OCI-LY7 (cell line): Measurements from ENCODE around the gene LATS1. TPM values are rescaled to one million over a fixed set of nuclear protein-coding genes. Genes with fewer than 3 reads are reported as not detected.

ENCODE experiments used
- BruUV-seq: library from RNA; stranded (reverse); fragments of 400-500 nt; replicated peaks from 2 replicates; lab custom pipeline; 2021; lab: Mats Ljungman, UMichigan
- CTCF ChIA-PET: fragments of 300-600 bp; sonication (Branson Sonifier 250); formaldehyde crosslinking; loops from one replicate; lab custom pipeline; 2022; ENCODE audit warnings: antibody characterized with exemption; ENCODE audit not compliant: unreplicated experiment; lab: Charles Lee
- POLR2A ChIA-PET: fragments of 300-600 bp; sonication (Branson Sonifier 250); formaldehyde crosslinking; loops from one replicate; lab custom pipeline; 2022; ENCODE audit warnings: antibody characterized with exemption; lab: Charles Lee
- DNase-seq: peaks from one replicate; pipeline ENCODE4 v3.0.0-alpha.2; 2015; ENCODE audit warnings: low spot score
- H2AFZ ChIP-seq: fragments of 200-600 bp; sonication (generic), shearing (Covaris generic); 2 replicates; pipeline ENCODE4 v1.6.1; 2014; ENCODE audit warnings: mild to moderate bottlenecking, antibody characterized with exemption, low read length, moderate library complexity
- H3K27ac ChIP-seq: fragments of 200-600 bp; sonication (generic); 2 replicates; pipeline ENCODE4 v1.5.1; 2014; ENCODE audit warnings: mixed run types, low read depth, mild to moderate bottlenecking, moderate library complexity, low read length, inconsistent platforms; ENCODE audit not compliant: poor library complexity, severe bottlenecking
- H3K36me3 ChIP-seq: fragments of 200-600 bp; sonication (generic); 2 replicates; pipeline ENCODE4 v1.6.1; 2014; ENCODE audit warnings: mild to moderate bottlenecking, antibody characterized with exemption, low read length, moderate library complexity, mixed read lengths; ENCODE audit not compliant: insufficient read depth
- H3K4me1 ChIP-seq: fragments of 200-600 bp; sonication (generic); 2 replicates; pipeline ENCODE4 v1.5.1; 2014; ENCODE audit warnings: mild to moderate bottlenecking, low read length; ENCODE audit not compliant: insufficient read depth, poor library complexity, severe bottlenecking
- H3K4me2 ChIP-seq: fragments of 200-600 bp; sonication (generic); 2 replicates; pipeline ENCODE4 v1.6.1; 2014; ENCODE audit warnings: mild to moderate bottlenecking, low read length
- H3K4me3 ChIP-seq: fragments of 200-600 bp; sonication (generic); 2 replicates; pipeline ENCODE4 v1.5.1; 2014; ENCODE audit warnings: mild to moderate bottlenecking, low read depth, low read length; ENCODE audit not compliant: poor library complexity, severe bottlenecking
- H3K79me2 ChIP-seq: fragments of 200-600 bp; sonication (generic); 2 replicates; pipeline ENCODE4 v1.6.1; 2016; ENCODE audit warnings: low read depth, mild to moderate bottlenecking, low read length, moderate library complexity, mixed read lengths; ENCODE audit not compliant: insufficient read depth
- H3K9me2 ChIP-seq: fragments of 200-600 bp; sonication (generic); 2 replicates; pipeline ENCODE4 v1.6.1; 2016; ENCODE audit warnings: mild to moderate bottlenecking, low read length, mixed read lengths; ENCODE audit not compliant: insufficient read depth
- H3K9me3 ChIP-seq: fragments of 200-600 bp; sonication (generic); 2 replicates; pipeline ENCODE4 v1.6.1; 2014; ENCODE audit warnings: mild to moderate bottlenecking, mixed run types, low read length, mixed read lengths
- H4K20me1 ChIP-seq: fragments of 200-600 bp; sonication (generic); 2 replicates; pipeline ENCODE4 v1.6.1; 2014; ENCODE audit warnings: mild to moderate bottlenecking, antibody characterized with exemption, low read length, moderate library complexity, mixed read lengths; ENCODE audit not compliant: insufficient read depth
- CTCF ChIP-seq: fragments of 200-600 bp; sonication (generic); conservative IDR thresholded peaks from 2 replicates; pipeline ENCODE4 v1.5.1; 2014; ENCODE audit warnings: mild to moderate bottlenecking, antibody characterized with exemption, low read length, moderate library complexity, mixed read lengths
- EZH2phosphoT487 ChIP-seq: fragments of 200-600 bp; sonication (generic); IDR thresholded peaks from 2 replicates; pipeline ENCODE4 v1.6.1; 2018; ENCODE audit warnings: low read depth, borderline replicate concordance, mild to moderate bottlenecking, mixed run types, antibody characterized with exemption, low read length, moderate library complexity, mixed read lengths
- intact Hi-C: fragments of 100-400 bp; cut with micrococcal nuclease; formaldehyde crosslinking; loops from one replicate; pipeline ENCODE4 v1.10.0; 2022; ENCODE audit not compliant: unreplicated experiment
- total RNA-seq, 2 experiments: library from RNA; depleted of rRNA in 1 of 2; stranded (reverse); fragments of >200 nt in 1 of 2; shearing (Covaris generic) in 1 of 2; gene quantifications; 2 replicates each; pipeline ENCODE4 v1.2.3, GENCODE V29; 2014 to 2022

Gene LATS1
- total RNA-seq, 2 experiments from 2014 or later: 23.1 to 30.3 TPM

- ChIA-PET POLR2A (interaction anchor here (0.6 to 1.3 kb wide), 4 partner anchors 21 to 340 kb away, joined by 3 to 5 read pairs (median 4); no protein-coding TSS in a partner anchor), CTCF (no interaction called here)
- Histone ChIP-seq H3K9me3 (no peaks in the 10 kb centered on the region), H3K4me3 (no peak overlapping the region), H4K20me1 (peaks cover 13% of the 10 kb centered on the region; the same call in 1 of the 2 replicates), H3K79me2 (peaks cover 76% of the 10 kb centered on the region), H3K4me2 (no peak overlapping the region), H3K4me1 (no peaks in the 10 kb centered on the region), H3K36me3 (peaks cover 92% of the 10 kb centered on the region), H3K9me2 (no peaks in the 10 kb centered on the region), H3K27ac (no peak overlapping the region), H2AFZ (no peak overlapping the region)
- TF ChIP-seq CTCF: no peak
- TF ChIP-seq EZH2phosphoT487: no peak
- intact Hi-C loops: no loop called here
- no peak for DNase-seq
- no TSS peak for BruUV-seq
These were observed 23.0 kb downstream of the LATS1 start for GRCh38 chr6:149694921-149695320.

GRCh38 chr6:149691201-149691600 lies 26.7 kb downstream of the LATS1 start:
- POLR2A ChIA-PET: interaction anchor here (1.0 kb wide), 1 partner anchor 140 kb away, joined by 3 read pairs; no protein-coding TSS in a partner anchor
- no peak overlapping the region for H3K27ac ChIP-seq
- no peak overlapping the region for H3K4me3 ChIP-seq
- TF ChIP-seq EZH2phosphoT487 (no peak), CTCF (no peak)
- no peaks in the 10 kb centered on the region for H4K20me1 ChIP-seq
- no peak overlapping the region for H3K4me2 ChIP-seq
- H3K9me3 ChIP-seq: no peaks in the 10 kb centered on the region
- H2AFZ ChIP-seq: no peak overlapping the region
- intact Hi-C loops: no loop called here
- H3K4me1 ChIP-seq: no peaks in the 10 kb centered on the region
- CTCF ChIA-PET: no interaction called here
- no peaks in the 10 kb centered on the region for H3K9me2 ChIP-seq
- H3K36me3 ChIP-seq: peaks cover 85% of the 10 kb centered on the region
- BruUV-seq: no TSS peak
- peaks cover 50% of the 10 kb centered on the region for H3K79me2 ChIP-seq
- DNase-seq: no peak

GRCh38 chr6:149686230-149686629 lies 31.7 kb downstream of the LATS1 start:
- no TSS peak for BruUV-seq
- Histone ChIP-seq H3K36me3 (peaks cover 71% of the 10 kb centered on the region), H3K9me3 (no peaks in the 10 kb centered on the region), H2AFZ (no peak overlapping the region), H3K79me2 (peaks cover 31% of the 10 kb centered on the region; the same call in 1 of the 2 replicates), H3K4me2 (no peak overlapping the region), H4K20me1 (no peaks in the 10 kb centered on the region), H3K27ac (no peak overlapping the region), H3K4me1 (no peaks in the 10 kb centered on the region), H3K9me2 (no peaks in the 10 kb centered on the region), H3K4me3 (no peak overlapping the region)
- ChIA-PET POLR2A (interaction anchor here (0.6 to 0.7 kb wide), 2 partner anchors 121 to 171 kb away, joined by 4 to 5 read pairs; no protein-coding TSS in a partner anchor), CTCF (no interaction called here)
- DNase-seq: no peak
- TF ChIP-seq EZH2phosphoT487 (no peak), CTCF (no peak)
- intact Hi-C loops: no loop called here
